ENCODE measurements around the gene ZFPL1.

The ZFPL1 gene

GRCh38 chr11:65130631-65131416 lies 46.8 kb downstream of the ZFPL1 start:
- no peak for DNase-seq

GRCh38 chr11:65131417-65131776 lies 47.4 kb downstream of the ZFPL1 start:
- no peak for DNase-seq

- no peak for DNase-seq
Observed at GRCh38 chr11:65131895-65132237, 47.8 kb downstream of the ZFPL1 start.

- no peak for DNase-seq
Observed at GRCh38 chr11:65132238-65132987, 48.4 kb downstream of the ZFPL1 start.

GRCh38 chr11:65132988-65133700 lies 49.1 kb downstream of the ZFPL1 start:
- DNase-seq, result no peak

- DNase-seq, result no peak
Observed at GRCh38 chr11:65133724-65134123, 49.7 kb downstream of the ZFPL1 start.

- peak; percentile 85 to 86 for DNase-seq
Observed at GRCh38 chr11:65134240-65134951, 50.4 kb downstream of the ZFPL1 start, which contains the start of gene SYVN1. Gene SYVN1 (minus strand): TSS chr11:65134519. CDS start chr11:65133601, 918 bp downstream.

GRCh38 chr11:65134952-65135632 lies 51.1 kb downstream of the ZFPL1 start:
- peak; percentile 81 to 90 for DNase-seq

GRCh38 chr11:65135633-65136145 lies 51.7 kb downstream of the ZFPL1 start:
- DNase-seq, result no peak

- no peak for DNase-seq
Observed at GRCh38 chr11:65136515-65137096, 52.6 kb downstream of the ZFPL1 start.
